IPS-11a (cell line): ENCODE results near the gene NCKIPSD.
A peak's percentile ranks its signal among the peaks of the same experiment; 100 is the strongest.

Experiments
- H3K4me3 ChIP-seq: one replicate; pipeline ENCODE4 v1.5.1; 2013; ENCODE audit warnings: low read depth, low read length, control low read depth

NCKIPSD gene

DNA sequence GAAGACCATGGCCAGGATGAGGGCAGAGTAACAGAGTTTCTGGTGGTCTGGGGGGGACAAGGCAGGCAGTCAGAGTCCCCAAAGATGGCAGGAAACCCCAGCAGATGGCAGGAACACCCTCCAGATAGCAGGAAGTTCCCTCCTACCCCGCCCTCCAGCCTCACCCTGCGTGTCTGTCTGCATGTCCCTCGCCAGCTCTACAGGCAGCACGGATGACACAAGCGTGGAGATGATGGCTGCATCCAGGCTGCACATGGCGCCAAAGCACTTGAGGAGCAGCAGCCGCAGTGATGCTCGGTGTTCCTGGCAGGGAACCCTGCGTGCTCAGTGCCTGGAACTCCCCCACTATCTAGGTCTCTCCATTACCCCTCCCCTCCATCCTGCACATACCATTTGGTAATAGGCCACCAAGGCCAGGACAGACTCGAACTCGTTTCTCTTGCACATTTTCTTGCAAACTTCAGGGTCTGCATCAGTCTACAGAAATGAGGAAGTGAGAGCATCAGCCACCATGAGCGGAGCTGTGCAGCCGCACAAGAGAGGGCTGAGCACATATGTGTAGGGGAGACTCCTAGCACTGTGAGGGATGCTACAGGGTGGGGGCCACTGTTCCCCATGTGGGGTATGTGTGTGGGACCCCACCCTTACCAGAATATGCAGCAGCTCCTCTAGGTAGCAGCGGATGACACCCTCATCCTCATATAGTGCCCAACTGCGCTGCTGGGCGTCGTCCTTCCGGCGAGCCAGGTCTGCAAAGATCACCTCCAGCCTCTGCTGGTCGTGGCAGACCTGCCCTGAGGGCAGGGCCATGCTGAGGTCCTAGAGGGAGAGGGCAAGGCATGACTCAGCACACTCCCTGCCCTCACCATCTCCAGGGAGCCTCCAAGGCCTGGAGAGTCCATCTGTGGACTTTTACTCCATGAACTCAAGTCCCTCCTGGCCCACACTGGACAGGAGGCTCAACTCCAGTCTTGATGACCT lies 6.0 kb downstream of the NCKIPSD start:
- no peak overlapping the region for H3K4me3 ChIP-seq

DNA sequence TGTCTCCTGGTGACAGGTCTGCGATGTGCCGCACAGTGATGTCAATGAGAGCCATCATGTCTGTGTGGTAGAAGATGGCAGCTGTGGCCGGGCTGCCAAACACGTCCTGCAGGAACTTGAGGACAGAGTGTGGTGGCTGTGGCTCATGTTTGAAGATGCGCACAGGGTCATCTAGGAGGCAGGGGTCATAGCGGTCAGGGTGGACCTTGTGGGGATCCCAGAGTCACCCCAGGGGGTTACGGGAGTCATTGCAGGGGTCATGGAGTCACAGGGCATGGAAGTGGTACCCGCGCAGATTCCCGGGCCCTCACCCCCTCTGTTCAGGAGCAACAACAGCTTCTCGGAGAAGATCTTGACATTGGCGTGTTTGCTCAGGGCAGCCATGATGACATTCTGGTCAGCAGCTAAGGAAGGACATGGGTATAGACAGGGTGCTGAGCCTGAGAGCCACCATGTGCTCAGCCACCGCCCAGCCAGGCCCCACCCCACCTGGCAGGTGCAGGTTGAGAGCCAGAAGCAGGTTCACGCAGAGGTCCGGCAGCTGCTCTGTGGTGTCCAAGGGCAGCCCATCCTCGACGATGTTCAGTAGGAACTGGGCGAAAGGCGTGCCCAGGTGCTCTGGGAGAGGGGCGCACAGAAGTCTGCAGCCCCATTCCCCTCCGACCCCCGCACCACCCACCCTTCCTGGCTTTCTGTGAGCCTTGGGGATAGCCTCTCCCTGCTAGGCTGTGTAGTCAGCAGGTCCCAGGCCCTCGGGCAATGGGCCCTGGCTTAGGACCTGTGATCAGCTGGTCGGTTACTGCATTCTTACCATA lies 6.9 kb downstream of the NCKIPSD start:
- H3K4me3 ChIP-seq, result no peak overlapping the region

DNA sequence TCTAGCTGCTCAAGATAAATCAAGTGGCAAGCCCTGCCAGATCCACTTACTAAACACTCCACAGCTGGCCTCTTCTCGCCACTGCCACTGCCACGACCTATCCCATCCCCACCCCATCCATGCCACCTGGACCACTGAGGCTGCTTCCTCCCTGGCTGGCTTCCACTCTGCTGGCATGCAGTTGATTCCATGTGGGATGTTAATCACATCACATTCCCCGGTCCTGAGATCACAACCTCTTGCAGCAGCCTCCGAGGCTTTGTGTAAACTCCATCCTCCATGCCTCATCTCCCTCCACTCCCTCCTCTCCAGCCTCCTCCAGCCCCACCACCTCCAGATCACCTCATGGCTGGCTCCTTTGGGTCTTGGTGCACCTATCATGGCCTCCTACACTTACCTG lies 7.7 kb downstream of the NCKIPSD start:
- no peak overlapping the region for H3K4me3 ChIP-seq

DNA sequence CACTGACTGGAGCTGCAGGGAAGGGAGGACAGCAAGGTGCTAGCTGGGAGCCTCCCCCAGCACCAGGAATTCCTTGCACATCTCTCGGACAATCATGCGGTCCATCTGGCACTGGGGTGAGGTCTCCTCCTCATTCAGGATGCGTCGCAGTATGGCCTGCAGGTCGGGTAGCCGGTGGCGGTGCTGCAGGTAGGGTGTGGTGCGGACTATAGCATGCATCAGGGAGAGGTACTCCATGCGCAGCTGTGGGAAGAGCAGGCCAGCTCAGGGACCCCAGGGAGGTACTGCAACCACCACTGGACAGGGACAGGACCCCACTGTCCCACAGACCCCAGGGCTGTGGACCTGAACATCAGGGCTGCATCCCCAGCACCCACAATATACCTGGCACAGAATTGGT lies 11.2 kb downstream of the NCKIPSD start:
- no peak overlapping the region for H3K4me3 ChIP-seq

DNA sequence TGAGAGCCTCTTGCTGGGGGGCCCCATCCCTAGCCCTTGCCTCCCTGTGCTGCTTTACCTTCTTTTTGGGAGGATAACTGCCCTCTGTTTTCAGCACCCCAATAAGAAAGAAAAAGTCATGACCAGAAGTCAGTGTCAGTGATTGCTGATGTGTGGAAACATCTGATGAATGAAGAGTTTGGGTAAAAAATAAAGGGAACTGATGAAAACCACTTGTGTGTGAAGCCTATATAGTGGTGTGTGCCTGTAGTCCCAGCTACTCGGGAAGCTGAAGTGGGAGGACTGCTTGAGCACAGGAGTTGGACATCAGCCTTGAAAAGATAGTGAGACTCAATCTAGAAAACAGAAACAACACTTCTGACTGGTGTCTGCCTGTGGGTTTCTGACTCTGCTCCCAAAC lies 13.2 kb downstream of the NCKIPSD start:
- H3K4me3 ChIP-seq, result no peak overlapping the region

DNA sequence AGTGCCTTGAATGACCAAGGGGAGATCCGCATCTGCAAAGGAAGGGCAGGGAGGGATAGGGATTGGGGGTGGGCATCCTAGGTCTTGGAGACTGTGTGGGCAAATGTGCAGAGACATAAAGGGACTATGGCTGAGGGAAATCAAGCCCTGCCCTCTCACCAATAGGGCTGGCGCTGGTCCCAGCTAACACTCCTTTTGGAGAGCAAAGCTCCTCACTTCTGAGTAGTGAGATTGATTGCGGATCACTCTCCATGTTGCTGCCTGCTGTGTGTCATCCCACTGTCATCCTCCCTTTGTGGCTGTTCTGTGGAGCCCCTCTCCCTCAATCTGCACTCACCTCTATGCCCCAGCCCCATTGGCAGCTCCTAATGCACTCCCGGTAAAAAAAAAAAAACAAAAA lies 20.8 kb downstream of the NCKIPSD start:
- H3K4me3 ChIP-seq, result no peak overlapping the region

DNA sequence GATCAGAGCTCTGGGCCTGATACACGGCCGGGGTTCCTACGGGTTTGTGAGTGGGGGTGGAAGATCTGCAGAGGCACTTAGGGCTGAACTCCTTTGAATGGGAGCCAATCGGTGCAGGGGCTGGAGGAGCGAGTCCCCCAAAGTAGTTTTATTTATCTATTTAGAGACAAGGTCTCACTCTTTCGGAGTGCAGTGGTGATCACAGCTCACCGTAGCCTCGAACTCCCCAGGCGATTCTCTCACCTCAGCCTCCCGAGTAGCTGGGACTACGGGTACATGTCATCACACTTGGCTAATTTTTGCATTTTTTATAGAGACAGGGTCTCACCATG lies 21.4 kb downstream of the NCKIPSD start:
- H3K4me3 ChIP-seq, result no peak overlapping the region

DNA sequence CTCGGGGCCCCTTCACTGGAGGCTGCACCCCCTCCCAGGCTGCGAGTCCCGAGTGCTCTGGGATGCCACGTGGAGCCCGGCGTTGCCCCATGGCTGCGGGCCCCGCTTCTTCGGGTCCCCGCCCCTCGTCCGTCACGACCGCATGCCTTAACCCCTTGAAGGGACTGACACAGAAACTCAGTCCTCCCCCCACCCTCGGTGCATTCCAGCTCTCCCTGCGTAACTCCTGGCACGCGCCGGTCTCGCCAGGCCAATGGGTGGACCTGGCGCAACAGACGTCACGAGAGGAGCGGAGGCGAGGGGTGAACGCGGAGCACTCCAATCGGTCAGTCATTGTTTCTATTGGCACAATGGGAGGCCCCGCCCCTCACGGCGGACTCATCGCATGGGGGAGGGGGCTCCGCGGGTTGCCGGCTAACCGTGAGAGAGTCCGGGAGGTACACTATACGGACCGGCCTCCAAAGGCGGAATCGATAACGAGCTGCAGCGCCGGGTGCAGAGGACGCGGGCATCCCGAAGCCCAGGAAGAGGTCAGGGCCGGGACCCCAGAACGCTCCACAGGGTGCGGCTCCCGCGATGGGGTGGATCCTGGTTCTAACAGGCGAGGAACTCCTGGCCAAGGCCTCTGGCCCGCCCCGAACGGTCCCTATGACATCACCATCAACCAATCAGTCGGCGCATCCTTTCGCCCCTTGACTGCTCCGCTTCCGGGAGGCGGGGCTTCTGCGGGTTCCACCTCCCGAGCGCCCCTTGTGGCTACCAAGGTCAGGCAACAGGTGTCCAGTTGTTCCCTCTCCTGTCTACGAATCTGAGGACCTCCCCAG lies 22.0 kb downstream of the NCKIPSD start:
- H3K4me3 ChIP-seq, result peak overlapping the region; percentile 76

DNA sequence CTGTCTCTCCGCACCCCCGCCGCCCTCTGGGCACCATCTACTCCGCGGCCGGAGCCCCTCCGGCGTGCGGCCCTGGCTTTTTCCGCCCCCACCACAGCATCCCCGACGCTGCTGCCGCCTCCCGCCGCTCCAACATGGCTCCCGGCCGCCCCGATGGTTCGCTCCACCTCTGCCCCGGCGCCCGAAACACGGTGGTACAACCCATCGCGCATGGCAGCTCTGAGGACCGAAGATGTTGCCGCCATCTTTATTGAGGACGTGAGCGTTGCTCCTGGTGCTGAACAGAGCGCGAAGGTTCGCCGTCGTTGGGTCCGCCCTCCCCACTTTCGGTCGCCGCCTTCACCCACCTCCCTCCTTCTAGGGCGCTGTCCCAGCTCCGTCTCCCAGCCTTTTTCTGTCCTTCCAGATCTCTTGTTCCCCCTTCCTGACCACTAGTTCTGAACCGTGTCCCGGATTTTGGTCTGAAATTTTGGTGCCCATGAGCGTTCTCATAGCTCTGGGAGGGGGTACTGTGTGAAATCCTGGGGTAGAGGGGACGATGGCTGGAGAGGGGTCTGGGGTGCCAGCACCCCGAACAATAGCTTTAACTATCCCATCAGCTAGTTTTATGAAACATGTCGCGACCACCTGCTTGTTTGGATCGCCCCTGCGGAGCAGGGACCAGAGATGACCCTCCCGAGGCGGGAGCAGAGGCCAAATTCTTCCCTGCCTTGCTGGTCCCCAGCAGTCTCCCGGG lies 22.8 kb downstream of the NCKIPSD start, which contains the start of gene CELSR3:
CELSR3 (minus strand) TSS at position 134 of the 736 bp plus-strand sequence. CDS start 252 bp downstream, outside the sequence.
- H3K4me3 ChIP-seq, result peak within 1 kb of the TSS; percentile 76

DNA sequence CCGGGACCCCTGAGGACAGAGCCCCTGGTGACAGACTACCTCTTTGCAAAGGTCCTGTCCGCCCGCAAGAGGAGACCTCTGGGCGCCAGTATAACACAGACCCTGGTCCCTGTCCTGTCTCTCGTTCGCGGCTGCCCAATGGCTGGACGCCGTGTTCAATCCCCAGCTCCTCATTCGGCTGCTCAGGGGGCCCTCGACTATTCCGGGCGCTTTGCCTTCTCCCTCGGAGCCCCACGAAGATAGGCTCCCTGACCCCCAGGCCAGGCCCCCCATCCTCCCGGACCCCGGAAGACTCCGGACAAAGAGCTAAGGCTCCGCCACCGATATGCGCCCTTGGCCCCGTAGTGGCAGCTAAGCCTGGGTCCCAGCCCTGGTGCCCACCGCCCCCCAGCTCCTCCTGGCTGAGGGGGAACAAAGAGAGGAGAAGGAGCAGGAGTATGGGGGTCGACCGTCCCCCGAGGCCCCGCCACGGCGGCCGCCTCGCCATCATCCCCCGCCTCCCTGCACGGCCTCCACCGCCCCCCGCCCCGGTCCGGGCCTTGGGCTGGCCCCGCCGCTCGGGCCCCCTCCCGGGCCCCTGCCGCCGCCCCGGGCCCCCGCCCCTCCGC lies 23.5 kb downstream of the NCKIPSD start:
- H3K4me3 ChIP-seq, result peak overlapping the region; percentile 56

DNA sequence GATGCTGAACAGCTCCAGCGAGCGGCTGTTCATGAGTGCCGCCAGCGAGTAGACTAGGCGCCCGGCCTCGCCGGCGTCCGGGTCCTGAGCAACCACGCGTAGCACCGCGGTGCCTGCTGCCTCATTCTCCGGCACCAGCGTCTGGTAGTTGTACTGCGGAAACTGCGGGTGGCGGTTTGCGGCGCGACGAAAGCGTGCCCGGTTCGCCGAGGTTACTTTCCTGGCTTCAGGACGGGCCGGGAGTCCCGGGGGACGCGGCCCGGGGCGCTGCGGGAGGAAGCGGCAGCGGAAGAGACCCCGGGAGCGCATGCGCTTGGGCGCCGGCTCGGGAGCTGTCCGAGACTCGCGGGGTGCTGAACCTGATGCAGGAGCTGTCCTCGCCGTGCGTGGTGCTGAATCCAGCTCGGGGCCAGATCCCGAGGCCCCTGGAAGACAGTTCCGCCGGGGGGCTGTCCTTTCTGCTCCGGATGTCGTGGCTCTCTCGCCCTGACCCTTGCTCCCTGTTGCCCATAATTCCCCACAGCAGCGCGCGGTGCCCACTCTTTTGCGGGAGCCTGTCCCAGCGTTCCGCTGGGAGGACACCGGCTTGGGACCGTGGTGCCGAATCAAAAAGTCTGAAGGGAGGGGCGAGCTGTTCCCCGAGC lies 24.1 kb downstream of the NCKIPSD start:
- H3K4me3 ChIP-seq, result peak overlapping the region; percentile 56

DNA sequence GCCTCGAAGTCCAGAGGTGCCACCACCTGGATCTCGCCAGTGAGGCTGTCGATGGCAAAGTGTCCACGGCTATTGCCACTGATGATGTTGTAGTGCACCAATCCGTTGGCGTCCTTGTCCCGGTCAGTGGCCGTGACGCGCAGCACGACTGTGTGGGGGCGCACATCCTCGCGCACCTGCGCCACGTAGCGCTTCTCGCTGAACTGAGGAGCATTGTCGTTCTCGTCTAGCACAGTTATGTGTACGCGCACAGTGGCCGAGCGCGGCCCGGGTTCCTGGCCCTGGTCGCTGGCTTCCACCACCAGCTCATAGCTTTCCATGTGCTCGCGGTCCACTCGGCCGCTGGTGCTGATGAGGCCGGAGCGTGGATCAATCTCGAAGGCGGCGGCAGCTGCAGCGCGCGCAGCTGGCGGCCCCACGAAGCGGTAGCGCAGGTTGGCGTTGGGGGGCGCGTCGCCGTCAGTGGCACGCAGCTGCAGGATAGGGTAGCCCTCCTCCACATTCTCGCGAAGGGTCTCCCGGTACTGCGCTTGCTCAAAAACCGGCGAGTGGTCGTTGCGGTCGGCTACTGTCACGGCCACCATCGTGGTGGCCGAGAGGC lies 24.8 kb downstream of the NCKIPSD start:
- H3K4me3 ChIP-seq, result peak overlapping the region; percentile 38

DNA sequence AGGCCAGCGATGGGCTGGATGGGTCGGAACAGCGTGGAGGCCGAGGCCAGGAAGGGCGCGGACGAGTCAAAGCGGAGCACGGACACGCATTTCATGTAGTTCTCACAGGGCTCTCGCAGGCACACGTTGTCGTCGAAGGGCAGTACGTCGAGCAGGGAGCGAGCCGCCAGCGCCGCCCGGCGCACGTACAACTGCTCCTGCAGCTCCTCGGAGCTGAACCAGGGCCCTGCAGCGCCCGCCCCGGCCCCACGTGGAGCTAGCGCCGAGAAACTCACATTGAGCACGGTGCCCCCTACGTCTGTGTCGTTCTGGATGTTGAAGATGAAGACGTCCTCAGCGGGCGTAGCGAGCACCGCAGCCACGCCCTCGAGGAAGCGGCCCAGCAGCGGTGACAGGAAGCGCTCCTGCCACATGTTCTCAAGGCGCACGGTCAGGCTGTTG lies 28.9 kb downstream of the NCKIPSD start:
- H3K4me3 ChIP-seq, result no peak overlapping the region

DNA sequence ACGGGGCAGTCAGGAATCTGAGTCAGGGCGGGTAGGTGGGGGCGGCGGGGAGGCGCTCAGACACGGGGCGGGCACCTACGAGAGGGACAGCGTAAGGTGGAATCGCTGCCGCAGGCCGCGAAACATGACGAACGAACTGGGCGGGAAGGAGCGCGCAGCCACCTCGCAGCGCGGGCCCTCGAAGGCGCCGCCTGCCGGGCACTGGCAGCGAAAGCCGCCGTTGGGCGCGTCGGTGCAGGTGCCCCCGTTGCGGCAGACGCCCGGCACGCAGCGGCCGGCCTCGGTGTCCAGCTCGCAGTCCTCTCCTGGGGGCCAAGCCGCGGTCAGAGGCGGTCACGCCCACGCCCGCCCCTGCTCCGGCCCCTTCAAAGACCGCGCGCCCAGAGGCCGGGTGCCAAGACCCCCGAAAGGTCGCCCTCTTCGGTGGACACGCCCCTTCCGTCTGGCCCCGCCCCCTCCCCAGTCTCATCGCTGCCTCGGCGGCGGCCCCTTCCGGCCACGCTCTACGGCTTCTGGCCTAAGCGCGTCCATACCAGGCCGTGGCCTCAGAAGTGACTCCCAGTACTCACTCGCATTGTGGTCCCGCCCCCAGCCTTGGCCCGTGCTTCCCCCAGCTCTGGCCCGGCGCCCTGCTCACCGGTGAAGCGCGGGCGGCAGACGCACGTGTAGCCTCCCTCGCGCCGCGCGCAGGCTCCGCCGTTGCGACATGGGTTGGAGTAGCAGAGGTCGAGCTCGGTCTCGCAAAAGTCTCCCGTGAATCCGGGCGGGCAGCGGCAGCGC lies 29.5 kb downstream of the NCKIPSD start:
- peak overlapping the region; percentile 39 for H3K4me3 ChIP-seq

DNA sequence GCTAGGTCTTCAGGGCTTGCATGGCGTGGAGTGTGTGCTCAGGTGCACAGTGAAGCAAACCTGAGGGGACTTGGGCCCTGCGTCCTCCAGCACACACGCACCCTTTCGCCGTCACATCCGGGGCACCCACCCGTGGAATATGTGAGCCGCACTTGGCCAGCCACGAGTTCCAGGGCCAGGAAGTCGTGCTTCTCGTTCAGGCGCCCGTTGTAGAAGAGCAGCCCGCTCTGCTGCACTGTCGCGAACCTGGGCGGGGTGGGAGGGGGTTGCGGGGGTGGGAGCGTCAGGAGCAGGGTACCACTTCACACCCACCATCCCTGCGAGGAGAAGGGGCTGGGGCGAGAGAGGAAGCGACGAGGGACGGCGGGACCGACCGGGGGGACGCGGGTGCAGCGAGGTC lies 30.1 kb downstream of the NCKIPSD start:
- peak overlapping the region; percentile 36 for H3K4me3 ChIP-seq

DNA sequence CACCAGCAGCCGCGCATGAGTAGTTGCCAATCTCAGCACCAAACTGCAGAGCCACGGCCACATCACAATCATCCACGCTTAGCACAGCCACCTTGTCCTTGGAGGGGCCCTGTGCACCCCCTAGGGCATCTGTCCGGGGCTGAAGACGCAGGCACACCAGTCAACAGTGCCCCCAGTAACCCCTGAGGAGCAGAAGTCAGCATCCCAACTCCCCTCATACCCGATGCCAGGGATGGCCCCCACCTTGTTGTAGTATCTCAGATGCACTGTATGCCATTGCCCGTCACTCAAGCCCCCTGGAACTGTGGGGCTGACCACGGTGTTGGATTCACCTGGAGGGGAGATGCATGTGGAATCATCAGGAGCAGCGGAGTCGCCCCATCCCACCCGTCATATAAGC lies 30.7 kb downstream of the NCKIPSD start:
- peak overlapping the region; percentile 36 for H3K4me3 ChIP-seq

DNA sequence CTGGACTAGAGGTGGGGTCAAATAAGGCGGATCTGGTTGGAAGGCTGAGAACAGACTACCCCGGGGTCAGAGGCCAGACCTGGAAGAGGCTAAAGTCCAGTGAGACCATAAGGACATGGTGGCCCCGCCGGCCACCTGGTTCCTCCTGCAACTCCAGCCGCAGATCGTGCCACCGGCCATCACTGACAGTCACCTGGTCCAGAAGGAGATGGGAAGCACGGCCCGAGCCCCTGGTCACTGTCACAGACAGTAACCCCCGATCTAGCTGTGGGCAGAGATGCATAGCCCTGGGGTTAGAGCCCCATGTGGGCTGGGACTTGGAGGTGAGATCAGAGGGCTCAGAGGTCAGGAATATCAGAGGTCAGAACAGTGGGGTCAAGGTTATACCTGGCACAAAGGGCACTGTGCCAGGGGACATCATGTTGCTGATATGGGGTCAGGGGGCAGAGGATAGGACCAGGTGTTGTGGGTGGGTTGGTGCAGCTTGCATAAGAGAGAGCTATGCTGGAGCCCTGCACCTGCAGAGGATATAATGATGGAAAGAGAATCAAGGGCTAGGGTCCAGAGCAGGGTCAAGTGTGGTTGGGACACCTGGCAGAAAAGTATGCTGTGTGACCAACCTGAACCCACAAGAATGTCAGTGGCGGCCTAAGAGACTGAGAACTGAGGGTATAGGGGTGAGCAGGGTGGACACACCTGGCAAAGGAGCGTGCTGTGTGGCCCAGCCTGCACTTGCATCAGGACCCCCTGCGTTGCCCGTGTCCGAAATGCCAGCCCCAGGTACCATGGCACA lies 32.6 kb downstream of the NCKIPSD start:
- H3K4me3 ChIP-seq, result no peak overlapping the region
